GM21367 (cell line): ENCODE results near the gene KIF2C.
"Not testable (repeated sequence)": the region's sequence is repeated elsewhere in the genome, so short reads cannot be mapped to it uniquely, and the experiment has no call there.

Experiments
- ATAC-seq: cut with Tn5 transposase; IDR thresholded peaks from one replicate; pipeline ENCODE4 v1.9.1; 2021; ENCODE audit not compliant: unreplicated experiment

The KIF2C gene

DNA sequence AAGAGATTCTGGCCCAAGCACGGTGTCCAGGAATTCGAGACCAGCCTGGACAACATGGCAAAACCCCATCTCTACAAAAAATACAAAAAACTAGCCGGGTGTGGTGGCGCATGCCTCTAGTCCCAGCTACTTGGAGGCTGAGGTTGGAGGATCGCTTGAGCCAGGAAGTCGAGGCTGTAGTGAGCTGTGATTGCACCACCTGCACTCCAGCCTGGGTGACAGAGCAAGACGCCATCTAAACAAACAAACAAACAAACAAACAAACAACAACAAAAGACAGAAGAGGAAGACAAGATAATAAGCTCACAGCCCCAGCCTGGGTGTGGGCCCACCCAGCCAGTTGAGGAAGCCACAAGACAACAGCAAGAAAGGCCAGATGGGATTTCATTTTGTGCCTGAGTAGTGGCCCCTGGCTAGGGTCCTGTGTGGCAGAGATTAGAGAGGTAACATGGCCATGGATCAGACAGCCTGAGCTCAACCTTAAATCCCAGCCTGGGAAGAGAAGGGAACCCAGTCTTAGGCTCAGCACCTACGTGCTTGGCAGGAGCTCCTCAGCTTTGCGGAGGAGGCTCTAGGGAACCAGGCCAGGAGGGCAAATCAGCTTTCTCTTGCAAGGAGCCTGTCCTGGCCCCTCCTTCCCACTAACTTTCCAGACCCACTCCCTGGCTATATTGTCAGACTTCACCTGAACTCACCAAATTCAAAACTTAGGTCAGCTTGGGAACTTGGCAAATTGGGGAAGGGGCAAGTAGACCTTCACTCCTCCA, 53.3 kb downstream of the KIF2C start:
- no peak for ATAC-seq

- not testable (repeated sequence) for ATAC-seq
Observed at GRCh38 chr1:44797886-44798285, 58.2 kb downstream of the KIF2C start.

DNA sequence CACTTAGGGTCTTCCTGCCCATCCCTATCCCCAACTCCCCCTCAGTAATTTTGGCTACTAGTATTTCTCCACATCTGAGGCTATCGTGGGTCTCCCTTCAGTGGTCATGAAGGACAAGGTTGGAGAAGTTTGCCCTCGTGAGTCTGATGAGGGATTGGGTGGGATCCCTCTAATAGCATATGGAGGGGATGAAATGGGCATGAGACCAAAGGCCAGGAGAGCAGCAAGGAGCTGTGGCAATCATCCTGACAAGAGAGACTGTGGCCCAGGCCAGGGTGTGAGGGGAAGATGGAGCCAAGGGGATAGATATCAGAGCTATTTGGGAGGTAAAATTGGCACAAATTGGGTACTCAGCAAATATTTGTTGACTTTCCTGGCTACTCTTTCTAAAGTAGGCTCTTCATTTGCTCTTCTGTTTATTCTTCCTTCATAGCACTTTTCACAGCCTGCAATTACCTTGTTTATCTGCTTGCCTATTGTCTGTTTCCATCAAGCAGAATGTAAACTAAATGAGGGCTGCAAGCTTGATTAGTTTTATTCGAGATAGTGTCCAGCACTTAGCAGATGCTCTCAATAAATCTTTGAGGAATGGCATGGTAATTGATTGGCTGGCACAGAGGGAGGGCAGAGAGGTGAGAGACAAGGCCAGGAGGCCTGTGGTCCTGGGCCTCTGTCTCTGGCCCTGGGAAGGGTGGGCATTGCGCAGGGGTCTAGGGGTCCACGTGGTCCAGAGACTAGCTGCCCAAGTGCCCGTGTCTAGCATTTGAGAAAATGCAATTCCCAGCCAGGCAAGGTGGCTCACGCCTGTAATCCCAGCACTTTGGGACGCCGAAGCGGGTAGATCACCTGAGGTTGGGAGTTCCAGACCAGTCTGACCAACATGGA, 59.1 kb downstream of the KIF2C start:
- ATAC-seq, result no peak

DNA sequence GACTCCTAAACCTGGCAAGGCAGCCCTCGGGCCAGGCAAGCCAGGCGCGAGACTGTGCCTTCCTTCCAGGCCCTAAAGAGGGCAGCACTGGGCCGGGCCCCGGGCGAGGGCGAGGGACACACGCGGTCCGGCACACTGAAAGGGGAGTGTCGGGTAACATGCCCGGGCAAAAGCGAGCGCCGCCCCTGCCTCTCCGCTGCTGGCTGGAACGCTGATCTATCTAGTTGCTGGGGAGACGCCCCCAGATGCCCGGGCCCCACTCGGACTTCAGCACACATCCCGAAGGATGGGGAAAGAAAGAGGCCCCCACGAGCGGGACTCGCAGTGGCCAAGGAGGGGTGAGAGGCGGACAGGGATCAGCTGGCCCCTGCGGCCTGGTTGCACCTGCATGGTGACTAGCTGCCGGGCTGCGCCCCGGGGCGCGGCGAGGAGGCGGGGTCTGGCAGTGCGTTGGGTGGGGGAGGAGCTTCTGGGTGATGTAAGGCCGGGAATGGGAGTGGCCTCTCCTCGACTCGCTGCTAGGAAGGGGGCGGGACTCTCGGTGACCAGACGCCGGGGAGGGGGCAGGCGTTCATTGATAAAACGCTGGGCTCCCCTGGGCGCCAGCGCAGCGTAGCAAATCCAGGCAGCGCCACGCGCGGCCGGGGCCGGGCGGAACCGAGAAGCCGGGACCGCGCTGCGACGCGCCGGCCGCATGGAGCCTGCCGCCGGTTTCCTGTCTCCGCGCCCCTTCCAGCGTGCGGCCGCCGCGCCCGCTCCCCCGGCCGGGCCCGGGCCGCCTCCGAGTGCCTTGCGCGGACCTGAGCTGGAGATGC, 60.3 kb downstream of the KIF2C start, which contains the start of gene PLK3:
Gene PLK3, plus strand, starts transcription at position 608 of the 815 bp plus-strand sequence. Its CDS starts 87 bp downstream, at position 695.
- peak; percentile 80 for ATAC-seq

DNA sequence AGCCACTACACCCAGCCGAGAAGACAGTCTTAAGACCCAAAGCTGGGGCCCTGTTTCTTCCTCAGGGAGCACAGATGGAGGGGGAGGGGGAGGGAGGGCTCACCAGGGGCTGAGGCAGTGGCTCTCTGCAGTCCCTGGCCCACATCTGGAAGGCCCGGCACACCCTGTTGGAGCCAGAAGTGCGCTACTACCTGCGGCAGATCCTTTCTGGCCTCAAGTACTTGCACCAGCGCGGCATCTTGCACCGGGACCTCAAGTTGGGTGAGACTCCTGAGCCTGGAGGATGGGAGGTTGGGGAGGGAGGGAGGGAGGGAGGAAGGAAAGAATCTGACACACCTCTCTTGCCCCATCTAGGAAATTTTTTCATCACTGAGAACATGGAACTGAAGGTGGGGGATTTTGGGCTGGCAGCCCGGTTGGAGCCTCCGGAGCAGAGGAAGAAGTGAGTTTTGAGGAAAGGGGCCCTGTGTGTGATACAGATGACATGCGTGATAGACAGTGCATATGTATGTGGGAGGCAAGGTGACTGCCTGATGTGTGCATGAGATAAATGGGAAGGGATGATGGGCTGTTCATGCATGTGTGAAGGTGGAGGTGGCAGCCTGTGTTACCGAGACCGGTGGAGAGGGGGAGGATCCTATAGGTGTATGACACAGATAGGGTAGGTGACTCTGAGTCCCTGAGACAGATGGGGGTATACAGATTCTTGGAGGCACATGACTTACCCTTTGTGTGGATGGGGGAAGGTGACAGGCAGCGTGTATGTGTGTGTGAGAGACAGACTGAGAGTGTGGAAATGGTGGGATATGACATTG, 62.1 kb downstream of the KIF2C start:
- no peak for ATAC-seq

DNA sequence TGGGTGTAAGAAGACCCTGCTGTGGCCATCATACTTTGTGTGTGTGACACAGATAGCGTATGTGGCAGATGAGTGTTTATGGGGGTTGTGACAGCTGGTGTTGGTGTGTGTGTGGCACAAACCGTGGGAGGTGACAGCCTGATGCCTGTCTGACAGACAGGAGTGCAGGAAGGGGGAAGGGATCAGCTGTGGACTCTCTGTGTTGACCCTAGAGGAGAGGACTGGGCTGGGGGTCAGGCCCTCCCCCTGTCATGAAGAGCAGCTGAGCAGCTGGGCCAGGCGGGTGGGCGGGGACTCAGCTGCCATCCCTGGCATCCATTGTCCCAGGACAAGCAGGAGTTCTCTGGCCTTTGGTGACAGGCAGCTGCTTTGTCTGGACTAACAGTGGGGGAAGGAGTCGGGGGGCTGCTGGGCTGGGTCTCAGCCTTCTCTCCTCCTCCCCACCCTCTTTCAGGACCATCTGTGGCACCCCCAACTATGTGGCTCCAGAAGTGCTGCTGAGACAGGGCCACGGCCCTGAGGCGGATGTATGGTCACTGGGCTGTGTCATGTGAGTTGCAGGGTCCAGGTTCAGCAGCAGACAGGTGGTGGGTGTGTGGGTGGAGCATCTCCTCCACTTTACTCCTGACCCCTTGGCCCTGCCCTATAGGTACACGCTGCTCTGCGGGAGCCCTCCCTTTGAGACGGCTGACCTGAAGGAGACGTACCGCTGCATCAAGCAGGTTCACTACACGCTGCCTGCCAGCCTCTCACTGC, 62.8 kb downstream of the KIF2C start:
- no peak for ATAC-seq

GRCh38 chr1:44803062-44803311, 63.4 kb downstream of the KIF2C start:
- no peak for ATAC-seq

DNA sequence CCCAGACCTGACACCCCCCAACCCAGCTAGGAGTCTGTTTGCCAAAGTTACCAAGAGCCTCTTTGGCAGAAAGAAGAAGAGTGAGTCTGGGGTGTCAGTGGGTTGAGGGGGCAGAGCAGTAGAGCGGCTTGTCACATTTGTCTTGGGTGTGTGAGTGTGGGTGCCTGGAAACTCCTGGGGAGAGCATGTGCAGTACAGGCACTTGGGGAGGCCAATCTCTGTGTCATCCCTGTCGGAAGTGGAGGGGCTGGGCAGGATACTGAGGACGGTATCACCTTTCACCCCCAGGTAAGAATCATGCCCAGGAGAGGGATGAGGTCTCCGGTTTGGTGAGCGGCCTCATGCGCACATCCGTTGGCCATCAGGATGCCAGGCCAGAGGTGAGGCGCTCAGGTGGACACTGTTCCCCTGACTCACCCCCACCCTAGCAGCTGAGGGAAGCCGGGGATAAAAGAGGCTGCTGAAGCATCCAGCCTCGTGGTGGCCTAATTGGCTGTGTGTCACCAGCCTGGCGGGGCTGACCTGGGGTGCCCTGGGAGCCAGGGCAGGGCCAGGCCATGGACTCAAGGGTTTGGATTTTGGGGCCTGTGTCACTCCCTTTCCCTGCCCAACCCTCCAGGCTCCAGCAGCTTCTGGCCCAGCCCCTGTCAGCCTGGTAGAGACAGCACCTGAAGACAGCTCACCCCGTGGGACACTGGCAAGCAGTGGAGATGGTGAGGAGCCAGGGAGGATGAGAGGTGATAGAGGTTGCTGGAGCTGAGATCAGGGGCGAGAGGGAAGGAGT, 63.9 kb downstream of the KIF2C start:
- ATAC-seq, result no peak

- no peak for ATAC-seq
Observed at GRCh38 chr1:44805311-44806024, 65.8 kb downstream of the KIF2C start.

GRCh38 chr1:44806025-44806703, 66.5 kb downstream of the KIF2C start:
- no peak for ATAC-seq

DNA sequence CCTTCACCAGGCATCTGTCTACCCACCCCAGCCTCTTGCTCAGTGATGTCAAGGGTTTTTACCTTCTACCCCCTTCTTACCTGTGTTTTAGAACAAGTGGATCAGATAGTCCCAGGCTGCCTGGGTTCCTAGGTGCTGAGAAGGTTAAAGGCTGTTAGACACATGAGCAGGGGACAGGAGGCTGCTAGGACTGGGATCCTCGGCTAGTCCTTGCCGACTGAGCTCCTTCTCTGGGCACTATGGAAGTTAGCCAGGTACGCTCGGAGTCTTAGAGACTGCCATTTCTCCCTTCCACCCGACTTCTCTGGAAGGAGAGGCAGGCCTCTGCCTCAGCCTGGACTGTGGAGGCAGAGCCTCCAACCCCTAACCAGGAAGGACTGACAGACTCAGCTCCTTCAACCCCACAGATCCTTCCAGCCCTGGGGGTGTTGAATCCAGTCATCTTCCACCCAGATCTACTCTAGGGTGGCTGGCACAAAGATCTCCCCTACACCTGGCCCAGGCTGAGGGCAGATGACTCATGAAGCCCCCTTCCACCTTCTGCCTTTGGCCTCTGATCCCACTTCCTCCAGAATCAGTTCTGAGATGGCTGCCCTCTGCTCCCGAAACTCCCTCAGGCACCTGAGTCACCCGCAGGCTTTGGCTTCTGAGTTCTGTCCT, 67.2 kb downstream of the KIF2C start, which contains the start of gene DYNLT4:
Gene DYNLT4, minus strand, starts transcription at position 648 of the 660 bp plus-strand sequence. CDS start 683 bp downstream, outside the sequence.
- no peak for ATAC-seq

GRCh38 chr1:44807364-44808062, 67.9 kb downstream of the KIF2C start:
- peak; percentile 26 for ATAC-seq

- peak; percentile 19 for ATAC-seq
Observed at GRCh38 chr1:44808063-44808937, 68.7 kb downstream of the KIF2C start, which contains the start of gene BTBD19. Gene BTBD19, plus strand, starts transcription at chr1:44808523. Its CDS starts 298 bp downstream, at chr1:44808821.

DNA sequence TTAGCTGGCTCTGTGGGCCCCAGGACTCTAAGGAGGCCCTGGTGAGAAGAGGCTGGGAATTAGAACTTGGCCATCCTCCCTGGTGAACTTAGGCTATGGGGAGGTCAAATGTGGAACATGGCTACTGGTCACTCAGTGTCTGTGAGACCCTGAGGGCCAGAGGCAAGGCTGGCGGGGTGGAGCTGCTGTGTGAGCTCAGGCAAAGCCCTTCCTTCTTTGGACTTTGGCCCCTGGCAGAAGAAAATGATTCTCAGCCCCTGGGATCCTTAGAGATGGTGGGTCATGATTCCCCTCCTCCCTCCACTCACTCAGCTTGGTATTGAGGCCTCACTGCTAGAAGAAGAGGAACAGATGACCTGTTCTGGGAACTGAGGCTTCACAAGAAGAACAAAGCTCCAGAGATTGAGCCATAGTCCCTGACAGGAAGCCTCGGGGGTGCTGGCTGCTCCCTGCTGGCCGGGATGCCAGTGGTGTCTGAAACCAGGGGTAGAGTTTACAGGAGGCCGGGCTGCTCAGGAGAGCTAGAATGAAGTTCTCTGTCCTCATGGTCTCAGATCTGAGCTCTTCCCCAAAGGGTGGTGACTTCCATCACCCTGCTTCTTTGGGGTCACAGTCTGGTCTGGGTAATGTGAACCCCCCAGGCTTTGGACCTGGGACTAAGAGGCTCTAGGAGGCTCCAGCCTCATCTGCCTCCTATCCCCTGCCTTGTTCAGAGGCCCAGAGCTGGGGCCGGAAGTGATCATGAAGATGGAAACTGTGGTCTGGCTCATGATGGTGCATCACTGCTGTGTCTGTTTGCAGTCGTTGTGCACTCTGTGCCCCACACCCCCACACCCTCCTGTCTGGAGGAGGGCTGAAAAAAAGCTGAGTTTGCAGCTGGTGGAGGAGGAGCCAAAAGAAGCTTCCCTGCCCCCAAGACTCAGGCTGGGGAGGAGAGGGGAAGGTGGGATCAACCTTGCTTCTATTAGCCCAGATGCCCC, 69.6 kb downstream of the KIF2C start:
- ATAC-seq, result peak; percentile 35
